GM18507 (cell line): Measurements from ENCODE around the gene TCERG1.
"Not testable (repeated sequence)": the region's sequence is repeated elsewhere in the genome, so short reads cannot be mapped to it uniquely, and the experiment has no call there.

ENCODE experiments used
- DNase-seq: peaks from one replicate; pipeline ENCODE4 v3.0.0; 2011; ENCODE audit warnings: low read depth; ENCODE audit not compliant: insufficient read length; ENCODE audit errors: extremely low spot score
- FAIRE-seq: peaks from 2 replicates; lab custom pipeline; 2011; peaks lifted over from hg19 to GRCh38; lab: Jason Lieb, UNC

Gene TCERG1

DNA sequence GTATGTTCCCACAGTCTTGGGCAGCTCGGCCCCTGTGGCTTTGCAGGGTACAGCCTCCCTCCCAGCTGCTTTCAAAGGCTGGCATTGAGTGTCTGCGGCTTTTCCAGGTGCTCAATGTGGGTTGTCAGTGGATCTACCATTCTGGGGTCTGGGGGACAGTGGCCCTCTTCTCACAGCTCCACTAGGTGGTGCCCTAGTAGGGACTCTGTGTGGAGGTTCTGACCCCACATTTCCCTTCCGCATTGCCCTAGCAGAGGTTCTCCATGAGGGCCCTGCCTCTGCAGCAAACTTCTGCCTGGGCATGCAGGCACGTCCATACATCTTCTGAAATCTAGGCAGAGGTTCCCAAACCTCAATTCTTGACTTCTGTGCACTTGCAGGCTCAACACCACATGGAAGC lies 109.8 kb downstream of the TCERG1 start:
- DNase-seq, FAIRE-seq: not testable (repeated sequence)

DNA sequence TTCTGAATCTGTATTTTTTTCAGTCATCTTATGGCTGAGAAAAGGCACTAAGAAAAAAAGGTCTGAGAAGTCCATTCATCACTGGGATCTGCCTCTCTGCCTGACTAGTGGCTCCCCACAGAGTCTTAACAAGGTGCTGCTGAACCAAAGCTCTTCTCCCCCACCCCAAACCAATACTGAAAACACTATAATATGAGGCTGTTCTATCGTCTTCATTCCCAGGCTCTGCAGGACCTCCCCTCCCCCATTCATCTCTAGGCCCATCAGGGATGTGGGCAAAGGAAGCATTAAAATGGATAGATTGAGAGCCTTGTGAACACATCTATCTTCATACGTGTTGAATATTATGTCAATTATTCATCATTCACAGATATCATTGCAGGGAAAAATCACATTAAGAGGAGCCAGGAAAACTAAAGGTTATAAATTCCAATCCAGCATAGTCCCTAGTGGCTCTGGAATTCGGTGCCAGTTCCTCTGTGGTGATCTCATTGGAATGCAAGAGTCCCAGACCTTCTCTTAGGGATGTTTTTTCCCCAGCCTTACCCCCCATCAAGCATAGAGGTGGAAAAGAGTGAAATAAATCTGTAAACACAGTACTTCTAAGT lies 113.2 kb downstream of the TCERG1 start:
- DNase-seq (no peak), FAIRE-seq (no peak)
